ENCODE results near the gene PTK6.
"Not testable (repeated sequence)": the region's sequence is repeated elsewhere in the genome, so short reads cannot be mapped to it uniquely, and the experiment has no call there.

Gene PTK6

GRCh38 chr20:63574829-63575743 lies 37.9 kb upstream of the PTK6 start:
- H3K36me3 ChIP-seq (ENCODE audit: control insufficient read depth, low read depth, low read length) = no peaks in the 10 kb centered on the region

GRCh38 chr20:63574156-63574828 lies 37.1 kb upstream of the PTK6 start, which contains the start of gene HELZ2:
HELZ2 (minus strand) TSS chr20:63574239; CDS start chr20:63572385, 1,854 bp downstream.
- Histone ChIP-seq H3K27me3 (ENCODE audit: control insufficient read depth, insufficient read depth, low read length) (peaks cover 6% of the 10 kb centered on the region), H3K4me3 (ENCODE audit: low read length) (peak within 1 kb of the TSS; percentile 66), H3K9ac (ENCODE audit: low read length) (no peak within 1 kb of the TSS), H3K9me3 (ENCODE audit: control insufficient read depth, low read depth, low read length) (no peaks in the 10 kb centered on the region), H3K4me1 (ENCODE audit: control insufficient read depth, low read depth, low read length) (no peaks in the 10 kb centered on the region), H3K36me3 (ENCODE audit: control insufficient read depth, low read depth, low read length) (no peaks in the 10 kb centered on the region), H3K27ac (ENCODE audit: low read length) (no peak within 1 kb of the TSS)

More at GRCh38 chr20:63574829-63575743, 37.9 kb upstream of the PTK6 start:
- Histone ChIP-seq H3K27ac (ENCODE audit: low read length) (no peak overlapping the region), H3K9ac (ENCODE audit: low read length) (no peak overlapping the region), H3K9me3 (ENCODE audit: control insufficient read depth, low read depth, low read length) (no peaks in the 10 kb centered on the region), H3K27me3 (ENCODE audit: control insufficient read depth, insufficient read depth, low read length) (peaks cover 6% of the 10 kb centered on the region), H3K4me3 (ENCODE audit: low read length) (no peak overlapping the region), H3K4me1 (ENCODE audit: control insufficient read depth, low read depth, low read length) (no peaks in the 10 kb centered on the region)

- peak overlapping the region; percentile 66 for H3K4me3 ChIP-seq (ENCODE audit: low read length)
- no peak overlapping the region for H3K27ac ChIP-seq (ENCODE audit: low read length)
- H3K36me3 ChIP-seq (ENCODE audit: control insufficient read depth, low read depth, low read length) = no peaks in the 10 kb centered on the region
- H3K9ac ChIP-seq (ENCODE audit: low read length) = no peak overlapping the region
- no peaks in the 10 kb centered on the region for H3K4me1 ChIP-seq (ENCODE audit: control insufficient read depth, low read depth, low read length)
- H3K9me3 ChIP-seq (ENCODE audit: control insufficient read depth, low read depth, low read length) = no peaks in the 10 kb centered on the region
- peaks cover 6% of the 10 kb centered on the region for H3K27me3 ChIP-seq (ENCODE audit: control insufficient read depth, insufficient read depth, low read length)
Measured at GRCh38 chr20:63573647-63574131, 36.5 kb upstream of the PTK6 start.

GRCh38 chr20:63572788-63573646 lies 35.8 kb upstream of the PTK6 start:
- Histone ChIP-seq H3K27me3 (ENCODE audit: control insufficient read depth, insufficient read depth, low read length) (peaks cover 6% of the 10 kb centered on the region), H3K9ac (ENCODE audit: low read length) (no peak overlapping the region), H3K4me1 (ENCODE audit: control insufficient read depth, low read depth, low read length) (no peaks in the 10 kb centered on the region), H3K36me3 (ENCODE audit: control insufficient read depth, low read depth, low read length) (no peaks in the 10 kb centered on the region), H3K9me3 (ENCODE audit: control insufficient read depth, low read depth, low read length) (no peaks in the 10 kb centered on the region), H3K4me3 (ENCODE audit: low read length) (peak overlapping the region; percentile 66), H3K27ac (ENCODE audit: low read length) (no peak overlapping the region)

GRCh38 chr20:63572071-63572787 lies 35.1 kb upstream of the PTK6 start:
- Histone ChIP-seq H3K36me3 (ENCODE audit: control insufficient read depth, low read depth, low read length) (no peaks in the 10 kb centered on the region), H3K9ac (ENCODE audit: low read length) (no peak overlapping the region), H3K9me3 (ENCODE audit: control insufficient read depth, low read depth, low read length) (no peaks in the 10 kb centered on the region), H3K27ac (ENCODE audit: low read length) (no peak overlapping the region), H3K27me3 (ENCODE audit: control insufficient read depth, insufficient read depth, low read length) (peaks cover 6% of the 10 kb centered on the region), H3K4me1 (ENCODE audit: control insufficient read depth, low read depth, low read length) (no peaks in the 10 kb centered on the region), H3K4me3 (ENCODE audit: low read length) (no peak overlapping the region)

GRCh38 chr20:63571087-63571478 lies 33.9 kb upstream of the PTK6 start:
- H3K4me1 ChIP-seq (ENCODE audit: control insufficient read depth, low read depth, low read length); H3K4me3 ChIP-seq (ENCODE audit: low read length); H3K27me3 ChIP-seq (ENCODE audit: control insufficient read depth, insufficient read depth, low read length); H3K9ac ChIP-seq (ENCODE audit: low read length); H3K36me3 ChIP-seq (ENCODE audit: control insufficient read depth, low read depth, low read length); H3K27ac ChIP-seq (ENCODE audit: low read length); H3K9me3 ChIP-seq (ENCODE audit: control insufficient read depth, low read depth, low read length): not testable (repeated sequence)

- Histone ChIP-seq H3K27me3 (ENCODE audit: control insufficient read depth, insufficient read depth, low read length) (peaks cover 6% of the 10 kb centered on the region), H3K36me3 (ENCODE audit: control insufficient read depth, low read depth, low read length) (no peaks in the 10 kb centered on the region), H3K27ac (ENCODE audit: low read length) (no peak overlapping the region), H3K4me3 (ENCODE audit: low read length) (no peak overlapping the region), H3K9ac (ENCODE audit: low read length) (no peak overlapping the region), H3K9me3 (ENCODE audit: control insufficient read depth, low read depth, low read length) (no peaks in the 10 kb centered on the region), H3K4me1 (ENCODE audit: control insufficient read depth, low read depth, low read length) (no peaks in the 10 kb centered on the region)
Measured at GRCh38 chr20:63570281-63571086, 33.3 kb upstream of the PTK6 start.

GRCh38 chr20:63568986-63569949 lies 32.1 kb upstream of the PTK6 start:
- H3K4me1 ChIP-seq (ENCODE audit: control insufficient read depth, low read depth, low read length) = no peaks in the 10 kb centered on the region
- H3K36me3 ChIP-seq (ENCODE audit: control insufficient read depth, low read depth, low read length) = no peaks in the 10 kb centered on the region
- no peaks in the 10 kb centered on the region for H3K9me3 ChIP-seq (ENCODE audit: control insufficient read depth, low read depth, low read length)
- H3K9ac ChIP-seq (ENCODE audit: low read length) = no peak overlapping the region
- peaks cover 6% of the 10 kb centered on the region for H3K27me3 ChIP-seq (ENCODE audit: control insufficient read depth, insufficient read depth, low read length)
- H3K4me3 ChIP-seq (ENCODE audit: low read length) = no peak overlapping the region
- H3K27ac ChIP-seq (ENCODE audit: low read length) = no peak overlapping the region

- Histone ChIP-seq H3K9me3 (ENCODE audit: control insufficient read depth, low read depth, low read length) (no peaks in the 10 kb centered on the region), H3K4me1 (ENCODE audit: control insufficient read depth, low read depth, low read length) (no peaks in the 10 kb centered on the region), H3K9ac (ENCODE audit: low read length) (no peak overlapping the region), H3K4me3 (ENCODE audit: low read length) (no peak overlapping the region), H3K27ac (ENCODE audit: low read length) (no peak overlapping the region), H3K27me3 (ENCODE audit: control insufficient read depth, insufficient read depth, low read length) (peaks cover 2% of the 10 kb centered on the region), H3K36me3 (ENCODE audit: control insufficient read depth, low read depth, low read length) (no peaks in the 10 kb centered on the region)
Measured at GRCh38 chr20:63568170-63568981, 31.2 kb upstream of the PTK6 start.
